AG04449 (cell line): ENCODE data around the gene GPATCH8.

Experiments used
- CTCF ChIA-PET: fragments of 350-600 bp; formaldehyde crosslinking; extraction: SDS; loops from one replicate; lab custom pipeline; 2021; ENCODE audit warnings: antibody characterized with exemption; lab: Yijun Ruan, JAX
- POLR2A ChIA-PET: fragments of 400-600, 350-600 bp; formaldehyde crosslinking; extraction: SDS; loops from one replicate; lab custom pipeline; 2020; ENCODE audit warnings: antibody characterized with exemption, inconsistent platforms; lab: Yijun Ruan, JAX
- DNase-seq: peaks from one replicate; pipeline ENCODE4 v3.0.0-alpha.2; 2010; ENCODE audit warnings: low read depth, low spot score
- H3K4me3 ChIP-seq: 2 replicates; pipeline ENCODE4 v1.5.1; 2011; ENCODE audit warnings: low read depth, mild to moderate bottlenecking, control low read depth, low read length
- TF ChIP-seq, protein P1 (sequence below): IDR thresholded peaks from one replicate; pipeline ENCODE4 v1.5.1; 2011; ENCODE audit warnings: mild to moderate bottlenecking, moderate library complexity, low read length, control low read depth, inconsistent platforms; ENCODE audit not compliant: insufficient read depth; ENCODE audit errors: missing control alignments

GPATCH8 gene

GRCh38 chr17:44465897-44466296 is 37.3 kb downstream of the GPATCH8 start:
- TF ChIP-seq, protein P1, sequence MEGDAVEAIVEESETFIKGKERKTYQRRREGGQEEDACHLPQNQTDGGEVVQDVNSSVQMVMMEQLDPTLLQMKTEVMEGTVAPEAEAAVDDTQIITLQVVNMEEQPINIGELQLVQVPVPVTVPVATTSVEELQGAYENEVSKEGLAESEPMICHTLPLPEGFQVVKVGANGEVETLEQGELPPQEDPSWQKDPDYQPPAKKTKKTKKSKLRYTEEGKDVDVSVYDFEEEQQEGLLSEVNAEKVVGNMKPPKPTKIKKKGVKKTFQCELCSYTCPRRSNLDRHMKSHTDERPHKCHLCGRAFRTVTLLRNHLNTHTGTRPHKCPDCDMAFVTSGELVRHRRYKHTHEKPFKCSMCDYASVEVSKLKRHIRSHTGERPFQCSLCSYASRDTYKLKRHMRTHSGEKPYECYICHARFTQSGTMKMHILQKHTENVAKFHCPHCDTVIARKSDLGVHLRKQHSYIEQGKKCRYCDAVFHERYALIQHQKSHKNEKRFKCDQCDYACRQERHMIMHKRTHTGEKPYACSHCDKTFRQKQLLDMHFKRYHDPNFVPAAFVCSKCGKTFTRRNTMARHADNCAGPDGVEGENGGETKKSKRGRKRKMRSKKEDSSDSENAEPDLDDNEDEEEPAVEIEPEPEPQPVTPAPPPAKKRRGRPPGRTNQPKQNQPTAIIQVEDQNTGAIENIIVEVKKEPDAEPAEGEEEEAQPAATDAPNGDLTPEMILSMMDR: no peak
- CTCF ChIA-PET: interaction anchor here (1.7 kb wide), 1 partner anchor 68 kb away, joined by 3 read pairs; no protein-coding TSS in a partner anchor
- no peak overlapping the region for H3K4me3 ChIP-seq
- POLR2A ChIA-PET: no interaction called here
- no peak for DNase-seq

- ChIA-PET CTCF (interaction anchor here (1.7 kb wide), 1 partner anchor 69 kb away, joined by 3 read pairs; no protein-coding TSS in a partner anchor), POLR2A (no interaction called here)
- TF ChIP-seq, protein P1: no peak
- DNase-seq: no peak
- no peak overlapping the region for H3K4me3 ChIP-seq
These were observed 37.9 kb downstream of the GPATCH8 start for GRCh38 chr17:44465276-44465675.

DNA sequence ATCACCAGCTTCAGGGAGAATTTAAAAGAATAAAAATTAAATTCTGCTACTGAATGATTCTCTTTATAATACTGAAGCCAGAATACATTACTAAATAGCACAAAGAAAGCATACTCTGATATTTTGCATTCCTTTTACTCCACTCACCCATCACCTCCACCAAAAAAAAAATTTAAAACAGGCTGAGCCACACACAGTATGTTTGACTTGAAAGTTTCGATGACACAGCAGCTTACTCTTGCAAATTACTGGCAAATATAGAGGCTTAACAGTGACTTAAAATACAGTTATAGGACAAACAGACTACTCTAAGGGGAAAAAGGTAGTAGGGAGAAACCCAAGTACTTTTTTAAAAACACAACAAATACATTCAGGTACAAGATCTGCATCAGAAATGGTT is 39.2 kb downstream of the GPATCH8 start:
- DNase-seq: no peak
- ChIA-PET POLR2A (no interaction called here), CTCF (no interaction called here)
- TF ChIP-seq, protein P1: no peak
- no peak overlapping the region for H3K4me3 ChIP-seq

DNA sequence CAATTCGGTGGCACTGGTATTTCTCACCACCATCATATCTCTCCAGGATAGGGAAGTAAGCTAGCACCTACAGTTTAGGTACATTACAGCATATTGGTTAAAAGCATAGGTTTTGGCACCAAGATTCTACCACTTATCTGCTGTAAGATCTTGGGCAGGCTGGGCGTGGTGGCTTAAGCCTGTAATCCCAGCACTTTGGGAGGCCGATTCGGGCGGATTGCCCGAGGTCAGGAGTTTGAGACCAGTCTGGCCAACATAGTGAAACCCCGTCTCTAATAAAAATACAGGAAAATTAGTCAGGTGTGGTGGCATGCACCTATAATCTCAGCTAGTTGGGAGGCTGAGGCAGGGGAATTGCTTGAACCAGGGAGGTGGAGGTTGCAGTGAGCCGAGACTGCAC is 51.4 kb downstream of the GPATCH8 start:
- TF ChIP-seq, protein P1: no peak
- POLR2A ChIA-PET: no interaction called here
- H3K4me3 ChIP-seq: no peak overlapping the region
- CTCF ChIA-PET: no interaction called here
- no peak for DNase-seq

DNA sequence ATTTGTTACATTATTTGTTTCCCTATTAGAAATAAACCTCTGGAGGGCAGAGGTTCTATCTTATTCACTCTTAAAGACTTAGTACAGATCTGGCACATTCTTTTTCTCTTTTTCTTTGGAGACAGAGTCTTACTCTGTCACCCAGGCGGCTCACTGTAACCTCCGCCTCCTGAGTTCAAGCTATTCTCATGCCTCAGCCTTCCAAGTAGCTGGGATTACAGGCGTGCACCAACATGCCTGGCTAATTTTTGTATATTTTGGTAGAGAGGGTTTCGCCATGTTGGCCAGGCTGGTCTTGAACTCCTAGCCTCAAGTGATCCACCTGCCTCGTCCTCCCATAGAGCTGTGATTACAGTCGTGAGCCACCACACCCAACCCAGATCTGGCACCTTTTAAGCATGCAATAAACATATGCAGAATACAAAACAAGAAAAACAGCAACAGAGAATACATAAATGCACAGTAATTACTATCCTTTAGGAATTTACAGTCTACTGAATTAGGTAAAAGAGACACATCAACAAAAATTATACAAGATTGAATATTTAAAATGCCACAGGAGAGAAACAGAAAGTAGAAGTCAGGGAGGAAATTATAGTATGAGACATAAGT is 52.1 kb downstream of the GPATCH8 start:
- TF ChIP-seq, protein P1: no peak
- no peak for DNase-seq
- H3K4me3 ChIP-seq: no peak overlapping the region
- POLR2A ChIA-PET: no interaction called here
- CTCF ChIA-PET: no interaction called here

GRCh38 chr17:44448412-44448811 is 54.8 kb downstream of the GPATCH8 start:
- ChIA-PET CTCF (interaction anchor here (1.5 kb wide), 1 partner anchor 49 kb away, joined by 3 read pairs; no protein-coding TSS in a partner anchor), POLR2A (no interaction called here)
- TF ChIP-seq, protein P1: no peak
- H3K4me3 ChIP-seq: no peak overlapping the region
- DNase-seq: no peak
